Esophagus muscularis mucosa (tissue), 3 donors: ENCODE measurements around the gene CCDC102B.

Experiments
- POLR2A ChIP-seq: fragments of 450-650 bp; IDR thresholded peaks from one replicate; pipeline ENCODE4 v1.6.1; 2017; ENCODE audit warnings: antibody characterized with exemption, moderate library complexity, mild to moderate bottlenecking, low read depth
- TF ChIP-seq, protein P1 (sequence below), 3 experiments: fragments of 200-600 bp in 2 of 3; fragments of 450-650 bp in 1 of 3; sonication (generic) in 2 of 3; IDR thresholded peaks; one replicate each; pipeline ENCODE4 v1.5.1; 2017 to 2019; ENCODE audit warnings: antibody characterized with exemption in 3 of 3, mild to moderate bottlenecking in 2 of 3, moderate library complexity in 1 of 3

DNA sequence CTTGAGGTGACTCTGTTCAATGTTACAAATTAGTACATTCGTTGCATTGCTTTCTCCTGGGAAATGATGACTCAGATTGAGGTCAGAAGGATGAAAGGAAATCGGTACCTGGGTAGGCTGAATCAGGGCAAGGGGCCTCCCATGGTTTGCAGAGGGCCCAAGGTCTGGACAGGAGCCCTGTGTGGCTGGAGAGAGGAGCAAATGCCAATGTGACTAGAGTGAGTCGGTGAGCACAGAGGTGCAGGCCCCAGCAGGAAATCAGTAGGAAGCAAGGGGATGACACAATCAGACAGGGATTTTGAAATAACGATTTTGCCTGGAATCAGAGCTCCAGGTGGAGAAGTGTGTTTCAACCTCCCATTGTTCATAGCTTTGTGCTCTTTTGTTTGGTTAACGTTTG, 118.9 kb downstream of the CCDC102B start:
- TF ChIP-seq, protein P1, sequence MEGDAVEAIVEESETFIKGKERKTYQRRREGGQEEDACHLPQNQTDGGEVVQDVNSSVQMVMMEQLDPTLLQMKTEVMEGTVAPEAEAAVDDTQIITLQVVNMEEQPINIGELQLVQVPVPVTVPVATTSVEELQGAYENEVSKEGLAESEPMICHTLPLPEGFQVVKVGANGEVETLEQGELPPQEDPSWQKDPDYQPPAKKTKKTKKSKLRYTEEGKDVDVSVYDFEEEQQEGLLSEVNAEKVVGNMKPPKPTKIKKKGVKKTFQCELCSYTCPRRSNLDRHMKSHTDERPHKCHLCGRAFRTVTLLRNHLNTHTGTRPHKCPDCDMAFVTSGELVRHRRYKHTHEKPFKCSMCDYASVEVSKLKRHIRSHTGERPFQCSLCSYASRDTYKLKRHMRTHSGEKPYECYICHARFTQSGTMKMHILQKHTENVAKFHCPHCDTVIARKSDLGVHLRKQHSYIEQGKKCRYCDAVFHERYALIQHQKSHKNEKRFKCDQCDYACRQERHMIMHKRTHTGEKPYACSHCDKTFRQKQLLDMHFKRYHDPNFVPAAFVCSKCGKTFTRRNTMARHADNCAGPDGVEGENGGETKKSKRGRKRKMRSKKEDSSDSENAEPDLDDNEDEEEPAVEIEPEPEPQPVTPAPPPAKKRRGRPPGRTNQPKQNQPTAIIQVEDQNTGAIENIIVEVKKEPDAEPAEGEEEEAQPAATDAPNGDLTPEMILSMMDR (IDR thresholded peaks at IDR 0.05): no peak
- TF ChIP-seq POLR2A: no peak
